ENCODE measurements around the gene GCGR.

GCGR gene

GRCh38 chr17:81812571-81813370, 8.8 kb downstream of the GCGR start:
- DNase-seq: no peak

DNA sequence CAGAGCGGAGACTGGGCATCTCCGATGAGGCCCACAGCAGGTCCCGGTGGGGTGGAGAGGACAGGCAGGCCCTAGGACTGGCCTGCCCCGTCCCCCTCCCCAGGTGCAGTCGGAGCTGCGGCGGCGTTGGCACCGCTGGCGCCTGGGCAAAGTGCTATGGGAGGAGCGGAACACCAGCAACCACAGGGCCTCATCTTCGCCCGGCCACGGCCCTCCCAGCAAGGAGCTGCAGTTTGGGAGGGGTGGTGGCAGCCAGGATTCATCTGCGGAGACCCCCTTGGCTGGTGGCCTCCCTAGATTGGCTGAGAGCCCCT, 9.4 kb downstream of the GCGR start:
- no peak for DNase-seq

- no peak for DNase-seq
These were observed 10.1 kb downstream of the GCGR start for GRCh38 chr17:81813861-81814683.

GRCh38 chr17:81814748-81815645, 11.0 kb downstream of the GCGR start:
- DNase-seq: peak; percentile 70

- no peak for DNase-seq
These were observed 11.7 kb downstream of the GCGR start for GRCh38 chr17:81815646-81815986.

GRCh38 chr17:81817758-81818147, 13.8 kb downstream of the GCGR start:
- no peak for DNase-seq

- no peak for DNase-seq
These were observed 15.8 kb downstream of the GCGR start for GRCh38 chr17:81819708-81820107.

- DNase-seq: no peak
These were observed 17.2 kb downstream of the GCGR start for GRCh38 chr17:81821147-81821546.

DNA sequence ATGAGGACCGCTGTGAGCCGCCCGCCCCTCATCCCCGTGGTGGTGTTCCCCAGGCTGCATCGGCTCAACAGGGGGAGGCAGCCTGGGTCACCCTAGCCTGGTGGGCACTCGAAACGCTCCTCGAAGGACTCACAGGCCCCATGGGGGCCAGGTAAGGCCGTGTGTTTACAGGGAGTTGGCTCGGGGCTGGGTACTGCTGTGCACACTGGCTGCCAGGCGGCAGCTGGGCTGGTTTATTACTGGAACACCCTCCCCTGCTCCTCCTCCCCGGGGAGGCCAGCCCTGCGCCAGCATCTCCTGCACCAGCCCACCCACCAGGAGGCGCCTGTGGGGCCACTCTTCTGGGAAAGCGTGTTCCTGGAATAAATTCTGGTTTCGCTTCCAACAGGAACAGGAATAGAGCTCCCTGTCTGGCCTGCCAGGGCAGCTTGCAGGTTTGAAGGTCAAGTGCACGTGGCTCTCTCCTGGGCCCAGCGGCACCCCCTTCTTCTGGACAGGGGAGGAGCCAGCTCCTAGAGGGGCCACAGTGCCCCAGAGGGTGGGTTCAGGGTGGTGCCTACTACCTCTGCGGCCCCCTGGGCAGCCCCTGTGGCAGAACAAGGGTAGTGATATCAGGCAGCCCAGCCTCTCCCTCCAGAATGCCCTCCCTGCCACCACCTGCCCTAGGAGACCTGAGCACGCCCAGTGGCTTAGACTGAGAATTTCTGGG, 17.8 kb downstream of the GCGR start:
- no peak for DNase-seq

- DNase-seq: no peak
These were observed 18.3 kb downstream of the GCGR start for GRCh38 chr17:81822312-81822637.

DNA sequence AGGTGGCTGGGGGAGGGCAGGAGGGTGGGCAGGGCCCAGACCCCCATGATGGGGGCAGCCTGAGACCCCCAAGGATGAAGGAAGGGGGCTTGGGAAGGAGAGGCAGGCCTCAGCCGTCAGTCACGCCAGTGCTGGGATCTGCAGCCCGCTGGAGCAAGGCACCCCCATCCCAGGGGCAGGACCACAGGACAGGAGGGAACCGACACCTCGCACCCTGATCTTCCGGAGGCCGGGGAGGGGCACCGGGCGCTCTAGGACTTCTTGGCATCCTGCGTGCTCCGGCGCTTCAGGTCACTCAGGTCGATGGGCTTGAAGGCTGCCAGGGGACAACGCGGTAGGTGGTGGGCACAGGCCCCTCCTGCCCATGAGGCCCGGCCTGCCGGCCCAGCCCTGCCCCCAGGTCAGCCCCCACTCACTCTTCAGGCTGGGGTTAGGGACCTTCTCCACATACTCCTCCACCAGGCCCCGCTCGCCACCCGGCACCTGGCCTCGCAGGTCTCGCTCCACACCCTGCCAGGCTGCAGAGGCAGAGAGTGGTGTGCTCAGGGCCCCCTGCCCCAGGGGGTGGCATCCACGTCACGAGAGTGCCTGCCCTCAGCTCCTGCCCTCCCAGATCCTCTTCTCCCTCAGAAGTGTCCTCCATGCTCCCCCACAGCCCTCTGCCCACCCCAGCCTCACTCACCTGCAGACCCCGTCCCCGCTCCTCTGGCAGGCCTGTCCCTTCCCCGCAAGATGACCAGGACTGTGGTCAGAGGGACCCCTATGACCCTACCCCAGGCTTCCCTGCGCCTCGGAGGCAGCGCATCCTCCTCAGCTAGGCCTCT, 19.3 kb downstream of the GCGR start:
- no peak for DNase-seq

DNA sequence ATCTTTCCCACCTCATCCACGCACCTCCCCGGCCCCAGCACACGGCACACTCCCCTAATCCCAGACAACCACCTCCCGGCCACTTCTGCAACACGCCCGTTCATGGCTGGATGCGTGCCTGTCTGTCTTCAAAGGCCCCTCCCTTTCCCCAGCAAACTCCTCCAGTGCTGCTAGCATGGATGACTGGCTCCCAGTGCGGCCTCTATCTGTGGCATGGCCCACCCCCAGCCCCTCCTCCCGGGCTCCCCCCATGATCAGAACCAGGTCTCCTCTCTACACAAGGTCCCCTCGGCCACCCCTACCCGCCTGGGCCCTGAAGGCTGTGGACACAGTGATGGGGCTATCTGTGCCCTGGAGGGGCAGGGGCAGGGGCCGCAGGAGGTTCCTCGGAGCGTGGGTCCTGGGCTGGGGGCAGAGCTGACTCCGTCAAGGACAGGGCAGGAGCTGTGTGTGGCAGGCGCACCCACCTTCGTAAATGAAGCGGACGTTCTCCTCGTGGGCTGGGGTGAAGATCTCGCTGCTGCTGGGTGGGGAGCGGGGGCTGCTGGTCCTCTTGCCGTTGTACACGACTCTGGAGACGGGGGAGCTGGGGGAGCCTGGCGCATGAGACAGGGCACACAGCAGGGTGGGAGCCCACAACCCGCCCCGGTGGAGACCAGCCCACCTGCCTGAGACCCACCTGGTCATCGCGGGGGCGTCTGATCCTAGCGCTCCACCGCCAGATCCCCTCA, 20.0 kb downstream of the GCGR start:
- no peak for DNase-seq

GRCh38 chr17:81824595-81824994, 20.6 kb downstream of the GCGR start:
- no peak for DNase-seq

DNA sequence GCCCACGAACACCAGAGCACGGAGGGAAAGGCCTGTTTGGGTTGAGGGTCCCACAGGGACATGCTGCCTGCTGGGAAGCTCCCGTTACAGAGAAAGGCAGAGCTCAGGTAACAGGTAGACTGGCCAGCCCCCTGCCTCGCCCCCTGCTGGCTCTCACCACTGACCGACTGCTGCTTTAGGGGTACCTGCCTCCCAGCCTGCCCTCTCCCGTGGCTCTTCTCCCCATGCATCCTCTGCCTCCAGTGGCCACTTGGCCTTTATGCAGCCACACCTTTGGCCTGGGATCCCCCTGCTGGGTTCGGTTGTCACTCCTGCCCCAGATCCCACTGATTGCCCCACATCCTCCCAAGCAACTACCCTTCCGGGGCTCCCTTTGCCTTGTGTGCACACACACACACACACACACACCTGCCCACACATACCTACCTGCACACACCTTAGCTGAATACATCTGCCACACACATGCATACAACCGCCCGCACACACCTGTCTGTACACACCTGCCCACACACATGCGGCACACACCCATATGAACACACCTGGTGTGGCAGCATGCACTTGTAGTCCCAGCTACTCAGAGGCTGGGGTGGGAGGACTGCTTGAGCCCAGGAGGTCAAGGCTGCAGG, 22.0 kb downstream of the GCGR start:
- DNase-seq: no peak

DNA sequence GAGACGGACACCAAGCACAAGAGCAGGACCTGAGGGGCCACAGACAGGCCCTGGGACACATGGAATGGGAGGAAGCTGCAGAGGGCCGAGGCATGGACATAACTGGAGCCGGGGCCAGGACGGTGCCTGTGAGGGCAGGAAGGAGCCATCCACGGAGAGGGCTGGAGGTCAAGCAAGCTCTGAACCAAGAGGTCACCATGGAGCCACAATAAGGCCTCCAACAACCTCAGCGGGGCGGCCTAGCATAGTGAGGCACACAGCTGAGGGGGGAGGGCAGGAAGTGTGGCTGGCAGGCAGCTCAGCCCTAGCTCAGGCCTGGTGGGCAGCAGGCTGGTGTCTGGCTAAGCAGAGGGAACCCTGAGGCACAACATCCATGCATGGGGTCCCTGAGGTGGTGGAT, 24.7 kb downstream of the GCGR start:
- DNase-seq: no peak

- DNase-seq: no peak
These were observed 25.9 kb downstream of the GCGR start for GRCh38 chr17:81829858-81830257.

DNA sequence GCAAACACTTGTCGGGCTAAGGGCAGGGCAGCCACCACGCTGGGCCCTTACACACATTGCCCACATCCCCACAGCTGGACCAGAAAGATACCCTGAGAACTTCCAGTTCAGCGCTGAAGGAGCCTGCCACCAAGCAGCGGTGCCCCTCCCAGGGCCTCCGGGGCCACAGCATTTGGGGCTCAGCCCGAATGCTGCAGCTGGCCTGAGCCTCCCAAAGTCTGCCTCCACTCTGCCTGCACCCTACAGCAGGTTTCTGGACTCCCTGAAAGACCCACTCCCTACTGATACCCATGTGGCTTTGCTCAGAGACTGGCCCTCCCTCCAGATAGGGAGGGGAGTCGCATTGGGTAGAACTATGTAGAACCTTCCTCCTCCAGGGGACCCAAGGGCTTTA, 27.6 kb downstream of the GCGR start:
- no peak for DNase-seq

GRCh38 chr17:81831957-81832607, 28.1 kb downstream of the GCGR start:
- DNase-seq: peak; percentile 35

DNA sequence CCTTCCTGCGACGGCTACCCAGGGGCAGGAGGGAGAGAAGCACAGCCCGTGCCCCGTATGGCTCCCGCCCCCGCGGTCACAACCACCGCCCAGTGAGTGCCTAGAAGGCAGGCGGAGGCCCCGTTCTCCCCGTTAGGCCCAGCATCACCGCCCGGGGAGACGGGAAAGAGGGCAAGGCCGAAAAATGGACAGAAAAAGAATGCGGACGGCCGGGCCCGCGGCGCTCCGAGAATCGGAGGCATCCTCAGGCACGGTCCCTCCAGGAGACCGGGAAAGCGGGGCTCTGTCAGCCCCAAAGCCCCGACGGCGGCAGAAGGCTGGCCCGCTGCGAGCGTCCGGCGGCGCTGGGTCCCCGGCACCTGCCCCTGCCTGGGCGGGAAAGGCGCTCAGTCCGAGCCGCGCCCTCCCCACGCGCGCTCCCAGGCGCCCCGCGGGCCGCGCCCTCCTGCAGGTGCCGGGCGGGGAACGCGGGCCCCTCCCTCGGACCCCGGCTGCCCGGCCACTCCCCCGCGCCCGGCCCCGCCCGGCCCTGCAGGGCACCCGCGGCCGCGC, 28.7 kb downstream of the GCGR start:
- peak; percentile 48 for DNase-seq
